ENCODE measurements around the gene STX5.
A peak's percentile ranks its signal among the peaks of the same experiment; 100 is the strongest.
"Not testable (repeated sequence)": the region's sequence is repeated elsewhere in the genome, so short reads cannot be mapped to it uniquely, and the experiment has no call there.

STX5 gene

GRCh38 chr11:62828130-62828529, 3.7 kb downstream of the STX5 start:
- not testable (repeated sequence) for DNase-seq

GRCh38 chr11:62823677-62824076, 8.2 kb downstream of the STX5 start:
- DNase-seq, result no peak

GRCh38 chr11:62817129-62817528, 14.7 kb downstream of the STX5 start:
- DNase-seq, result no peak

GRCh38 chr11:62816557-62816956, 15.3 kb downstream of the STX5 start:
- DNase-seq, result peak in 1 of 2 donors; percentile 50

- DNase-seq, result no peak
These were observed 20.2 kb downstream of the STX5 start for GRCh38 chr11:62811659-62812058.

GRCh38 chr11:62810748-62811147, 21.1 kb downstream of the STX5 start:
- no peak for DNase-seq

GRCh38 chr11:62806611-62807121, 25.2 kb downstream of the STX5 start:
- DNase-seq, result peak in 1 of 2 donors; percentile 50

GRCh38 chr11:62805961-62806441, 25.9 kb downstream of the STX5 start:
- DNase-seq, result no peak

GRCh38 chr11:62805076-62805892, 26.6 kb downstream of the STX5 start, which contains the start of gene NXF1:
TSS of gene NXF1 (minus strand) at chr11:62805440. CDS start at chr11:62805356, 84 bp downstream.
- DNase-seq, result peak; percentile 94 to 97

GRCh38 chr11:62804310-62805075, 27.4 kb downstream of the STX5 start:
- DNase-seq, result no peak

- DNase-seq, result no peak
These were observed 30.8 kb downstream of the STX5 start for GRCh38 chr11:62801071-62801470.

- DNase-seq, result no peak
These were observed 32.4 kb downstream of the STX5 start for GRCh38 chr11:62799486-62799885.

- DNase-seq, result no peak
These were observed 35.6 kb downstream of the STX5 start for GRCh38 chr11:62796281-62796680.

- DNase-seq, result no peak
These were observed 37.6 kb downstream of the STX5 start for GRCh38 chr11:62794201-62794775.

- no peak for DNase-seq
These were observed 39.7 kb downstream of the STX5 start for GRCh38 chr11:62792202-62792575.

GRCh38 chr11:62791501-62792201, 40.2 kb downstream of the STX5 start, which contains the start of gene TMEM223:
TSS of gene TMEM223 (minus strand) at chr11:62792006. CDS start at chr11:62791994, 12 bp downstream.
- DNase-seq, result peak; percentile 85 to 91

- no peak for DNase-seq
These were observed 42.3 kb downstream of the STX5 start for GRCh38 chr11:62789576-62789975.

GRCh38 chr11:62788991-62789390, 42.9 kb downstream of the STX5 start:
- no peak for DNase-seq

- DNase-seq, result peak; percentile 97 to 98
These were observed 44.7 kb downstream of the STX5 start, which contains the start of gene TMEM179B for GRCh38 chr11:62787005-62787759. TSS of gene TMEM179B (plus strand) at chr11:62787402. CDS start at chr11:62787432, 30 bp downstream.

GRCh38 chr11:62786318-62787004, 45.4 kb downstream of the STX5 start:
- DNase-seq, result peak; percentile 87 to 90

GRCh38 chr11:62782753-62783152, 49.1 kb downstream of the STX5 start:
- DNase-seq, result no peak
